Measurements from ENCODE around the gene ATRN.

ATRN gene

GRCh38 chr20:3660262-3661059 is 189.6 kb downstream of the ATRN start:
- DNase-seq, result peak; percentile 19

- peak; percentile 19 for DNase-seq
Measured at GRCh38 chr20:3661060-3661813, 190.4 kb downstream of the ATRN start.

- peak; percentile 15 for DNase-seq
Measured at GRCh38 chr20:3661814-3662665, 191.2 kb downstream of the ATRN start.

DNA sequence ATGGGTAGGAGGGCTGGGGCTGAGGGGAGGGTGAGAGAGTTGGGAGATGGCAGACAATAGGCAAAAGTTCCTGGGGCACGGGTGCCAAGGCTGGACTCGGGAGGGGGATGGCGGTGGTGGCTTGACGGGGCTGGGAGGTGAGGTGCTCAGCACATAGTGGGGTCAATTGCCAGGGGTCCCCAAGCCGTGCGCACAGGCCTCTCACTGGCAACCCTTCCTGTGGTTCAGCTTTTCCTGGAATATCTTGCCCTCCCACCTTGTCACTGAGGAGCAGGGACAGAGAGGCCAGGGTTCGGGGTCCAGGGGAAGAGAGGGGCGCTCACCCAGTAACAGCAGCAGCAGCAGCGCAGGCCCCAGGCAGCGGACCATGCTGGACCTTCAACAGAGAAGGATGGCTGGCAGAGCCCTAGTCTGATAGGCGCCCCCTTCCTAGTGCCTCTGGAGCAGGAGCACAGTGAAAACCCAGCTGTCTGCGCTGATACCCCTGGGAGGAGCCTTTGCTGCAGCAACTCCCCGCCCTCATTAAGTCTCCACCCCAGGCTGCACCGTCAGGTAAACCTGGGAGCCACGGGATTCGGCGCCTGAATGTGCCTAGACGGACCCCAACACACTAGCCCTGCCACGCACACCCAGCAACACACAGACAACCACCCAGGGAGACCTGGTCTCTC is 192.3 kb downstream of the ATRN start, which contains the start of gene GFRA4:
Gene GFRA4, minus strand, starts transcription at position 369 of the 671 bp plus-strand sequence. Its CDS starts 0 bp downstream, at position 369.
- peak; percentile 15 for DNase-seq

DNA sequence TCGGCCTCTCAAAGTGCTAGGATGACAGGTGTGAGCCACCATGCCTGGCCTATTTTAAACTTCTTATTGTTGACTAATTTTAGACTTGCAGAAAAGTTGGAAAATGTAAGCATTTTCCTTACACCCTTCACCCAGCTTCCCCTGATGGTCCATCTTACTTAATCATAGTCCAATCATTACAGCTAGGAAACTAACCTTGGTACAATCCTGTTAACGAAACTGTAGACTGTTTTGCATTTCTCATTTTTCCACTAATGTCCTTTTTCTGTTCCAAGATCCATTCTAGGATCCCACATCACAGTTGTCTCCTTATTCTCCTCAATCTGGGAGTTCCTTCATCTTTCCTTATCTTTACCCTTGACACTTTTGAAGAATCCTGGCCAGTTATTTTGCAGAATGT is 193.0 kb downstream of the ATRN start:
- no peak for DNase-seq

- DNase-seq, result no peak
Measured at GRCh38 chr20:3667434-3668037, 196.7 kb downstream of the ATRN start.

- DNase-seq, result no peak
Measured at GRCh38 chr20:3669710-3670367, 199.0 kb downstream of the ATRN start.

DNA sequence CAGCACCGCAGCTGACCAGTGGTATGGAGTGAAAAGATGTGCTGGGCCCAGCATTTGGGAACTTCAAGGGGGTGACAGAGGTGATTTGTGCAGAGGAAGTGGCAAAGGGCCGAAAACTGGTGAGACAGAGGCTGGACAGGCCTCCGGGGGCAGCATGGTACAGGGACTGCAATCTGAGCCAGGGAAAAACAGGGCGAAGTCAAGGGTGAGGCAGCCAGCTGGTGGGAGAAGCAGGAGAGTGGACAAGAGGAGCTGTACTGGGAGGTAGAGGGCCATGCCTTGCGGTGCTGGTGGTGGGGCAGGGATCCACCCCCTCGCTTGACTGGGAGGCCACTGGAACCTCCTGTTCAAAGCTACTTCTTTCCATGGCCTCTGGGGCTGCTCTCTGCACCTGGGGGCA is 199.7 kb downstream of the ATRN start:
- DNase-seq, result no peak

DNA sequence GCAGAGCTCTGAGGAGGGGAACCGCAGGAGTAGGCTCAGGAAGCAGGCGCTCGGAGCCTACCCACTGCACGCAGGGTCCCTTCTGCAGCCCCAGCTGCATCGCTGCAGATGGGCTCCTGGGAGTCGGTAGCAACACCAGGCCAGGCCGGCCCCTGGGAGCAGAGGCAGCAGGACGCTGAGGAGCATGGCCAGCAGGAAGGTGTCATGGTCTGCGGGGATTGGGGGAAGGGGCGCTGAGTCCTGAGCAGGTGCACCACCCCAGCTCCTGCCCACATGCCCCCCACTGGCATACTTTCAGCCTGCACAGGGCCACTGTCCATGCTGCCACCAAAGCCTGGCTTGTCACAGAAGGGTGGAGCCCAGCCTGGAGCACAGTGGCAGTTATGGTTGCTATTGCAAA is 200.1 kb downstream of the ATRN start:
- DNase-seq, result no peak

DNA sequence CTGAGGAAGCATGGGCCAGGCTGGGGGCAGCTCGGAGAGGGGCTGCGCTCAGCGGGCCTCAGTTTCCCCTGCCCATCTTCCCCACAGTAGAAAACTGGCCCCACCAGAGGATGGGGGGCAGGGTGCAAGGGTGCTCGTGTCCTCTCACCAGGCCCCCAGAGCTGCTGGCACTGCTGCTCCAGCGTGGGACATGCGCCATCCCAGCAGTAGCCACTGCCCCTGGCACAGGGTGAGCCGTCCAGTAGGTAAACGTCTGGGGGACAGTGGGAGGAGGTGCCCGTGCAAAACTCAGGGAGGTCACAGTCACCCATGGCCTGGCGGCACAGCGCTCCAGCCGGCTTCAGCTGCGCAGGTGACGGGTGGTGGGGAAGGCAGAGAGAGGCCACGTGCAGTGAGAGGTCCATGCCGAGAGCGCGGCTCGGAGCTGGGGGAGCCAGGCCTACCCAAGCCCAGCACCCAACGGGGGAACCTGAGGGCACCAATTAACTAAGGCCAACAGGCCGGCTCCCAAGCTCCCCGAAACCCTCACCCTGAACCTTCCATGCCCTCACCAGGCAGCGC is 201.2 kb downstream of the ATRN start:
- no peak for DNase-seq

DNA sequence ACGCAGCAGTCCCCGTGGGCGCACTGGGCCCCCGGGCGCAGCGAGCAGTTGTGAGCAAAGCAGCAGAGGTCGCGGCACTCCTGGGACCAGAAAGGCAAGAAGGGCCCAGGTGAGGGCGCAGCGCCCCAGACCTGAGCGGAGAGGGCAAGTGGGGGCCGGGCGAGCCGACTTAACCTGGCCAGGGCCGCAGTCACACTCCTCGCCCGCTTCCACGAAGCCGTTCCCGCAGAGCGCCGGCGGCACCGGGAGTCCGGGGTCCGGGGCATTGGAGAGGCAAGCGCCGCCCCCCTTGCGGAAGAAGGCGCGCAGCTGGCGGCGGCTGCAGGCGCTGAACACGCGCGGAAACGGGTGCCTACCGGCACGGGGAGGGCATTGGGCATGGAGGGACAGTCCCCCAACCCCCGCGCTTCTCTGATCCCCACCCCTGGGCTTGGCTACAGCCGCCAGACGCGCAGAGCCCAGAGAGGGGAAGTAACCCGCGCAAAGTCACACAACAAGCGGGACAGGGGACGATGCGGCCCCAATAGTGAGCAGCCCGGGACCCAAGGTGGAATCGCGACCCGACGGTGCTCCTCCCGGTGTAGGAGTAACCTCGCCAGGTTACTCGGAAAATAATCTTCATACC is 201.8 kb downstream of the ATRN start:
- DNase-seq, result no peak

DNA sequence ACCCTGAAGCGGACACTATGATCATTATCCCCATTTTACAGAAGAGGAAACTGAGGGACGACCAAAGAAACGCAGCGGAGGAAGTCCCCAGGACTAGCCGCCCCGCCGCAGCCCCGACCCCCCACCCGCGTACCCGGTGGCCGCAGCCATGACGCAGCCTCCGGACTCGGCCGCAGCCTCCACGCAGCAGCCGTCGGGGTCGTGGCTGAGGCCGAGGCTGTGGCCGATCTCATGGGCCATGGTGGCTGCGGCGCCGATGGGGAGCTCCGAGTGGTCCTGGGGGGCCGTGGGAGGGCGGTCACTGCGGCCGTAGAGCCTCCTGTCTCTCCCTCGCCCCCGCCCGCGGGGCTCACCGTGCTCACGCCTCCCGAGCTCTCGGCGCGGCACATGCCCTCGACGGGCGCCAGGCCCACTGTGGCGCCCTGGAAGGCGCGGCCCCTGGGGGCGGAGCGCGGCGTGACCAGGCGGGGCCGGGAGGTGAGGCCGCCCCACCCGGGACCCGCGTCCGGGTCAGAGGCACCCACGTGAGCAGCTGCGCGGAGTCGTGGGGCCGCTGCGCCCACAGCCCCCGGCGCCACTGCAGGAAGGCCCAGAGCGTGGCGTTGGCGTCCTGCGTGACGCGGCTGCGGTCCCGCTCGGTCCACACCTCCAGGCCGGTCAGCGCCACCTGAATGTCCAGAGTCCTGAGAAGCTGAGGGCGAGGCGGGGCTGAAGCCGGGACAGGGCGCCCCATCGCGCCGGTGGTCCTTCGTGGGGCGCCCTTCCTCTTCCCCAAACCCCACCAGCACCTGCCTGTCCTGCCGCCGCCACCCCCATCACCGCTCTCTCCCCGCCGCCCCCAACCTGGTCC is 202.6 kb downstream of the ATRN start:
- no peak for DNase-seq

DNA sequence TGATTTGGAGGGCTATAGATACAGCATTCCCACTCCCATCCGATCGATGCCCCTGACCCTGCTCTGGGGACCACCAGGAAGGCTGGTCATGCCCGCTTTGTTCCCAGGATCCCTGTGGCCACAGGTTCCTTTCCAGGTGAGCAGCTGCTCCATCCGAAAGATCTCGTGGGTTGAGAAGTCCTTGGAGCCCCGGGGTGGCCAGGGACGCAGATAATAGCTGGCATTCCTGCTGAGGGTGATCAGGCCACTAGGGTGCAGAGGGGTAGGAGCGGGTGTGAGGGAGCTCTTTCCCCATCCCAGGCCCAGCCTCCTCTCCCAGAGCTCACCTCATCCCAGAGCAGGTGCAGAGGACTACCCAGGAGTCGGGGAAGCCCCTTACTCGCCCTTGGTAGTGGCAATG is 203.6 kb downstream of the ATRN start:
- no peak for DNase-seq

GRCh38 chr20:3674995-3675900 is 204.4 kb downstream of the ATRN start:
- DNase-seq, result no peak

DNA sequence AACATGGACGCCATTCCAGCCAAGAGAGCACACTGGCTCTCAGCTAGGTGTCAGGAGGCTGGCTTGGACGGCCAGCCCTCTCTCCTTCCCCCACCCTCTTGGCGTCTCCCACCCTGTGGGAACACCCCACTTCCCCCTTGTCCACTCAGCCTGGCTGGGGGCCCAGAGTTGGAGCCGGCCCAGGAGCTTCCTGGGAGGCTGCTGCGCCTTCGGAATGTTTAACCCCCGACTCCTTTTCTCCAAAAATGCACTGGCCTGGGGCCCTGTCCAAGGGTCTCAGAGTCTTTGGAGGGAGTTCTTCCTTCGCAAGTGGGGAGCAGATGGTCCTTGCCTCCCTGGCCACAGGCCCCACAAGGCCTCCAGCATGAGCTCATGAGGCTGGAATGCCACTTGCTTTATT is 206.9 kb downstream of the ATRN start:
- DNase-seq, result peak; percentile 82

DNA sequence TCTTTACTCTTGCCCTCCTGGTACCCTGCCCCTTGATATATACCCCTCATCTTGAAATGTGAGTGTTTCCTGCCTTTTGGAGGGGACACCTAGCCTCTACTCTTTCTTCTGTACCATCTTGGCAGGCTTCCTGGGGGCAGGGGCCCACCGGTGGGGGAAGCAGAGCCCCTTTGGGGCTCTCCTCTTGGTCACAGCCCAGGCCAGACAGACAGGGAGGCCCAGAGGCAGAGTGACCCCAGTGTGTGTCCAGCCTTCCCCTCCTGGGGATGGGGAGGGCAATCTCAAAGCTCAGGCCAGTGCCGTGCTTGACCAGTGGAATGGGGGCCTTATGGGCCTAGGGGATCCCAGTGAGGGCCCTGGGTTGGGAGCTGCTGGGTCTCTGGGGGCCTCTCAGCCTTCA is 207.4 kb downstream of the ATRN start:
- DNase-seq, result no peak

GRCh38 chr20:3678856-3679720 is 208.3 kb downstream of the ATRN start:
- no peak for DNase-seq
